DMS114 treated with DMSO at 0.1 percent for 48 hours (cell line): ENCODE data around the gene CLDND1.

Experiments
- DNase-seq: peaks from one replicate; lab custom pipeline; 2025; ENCODE audit not compliant: unreplicated experiment; lab: John Stamatoyannopoulos, UW

CLDND1 gene

DNA sequence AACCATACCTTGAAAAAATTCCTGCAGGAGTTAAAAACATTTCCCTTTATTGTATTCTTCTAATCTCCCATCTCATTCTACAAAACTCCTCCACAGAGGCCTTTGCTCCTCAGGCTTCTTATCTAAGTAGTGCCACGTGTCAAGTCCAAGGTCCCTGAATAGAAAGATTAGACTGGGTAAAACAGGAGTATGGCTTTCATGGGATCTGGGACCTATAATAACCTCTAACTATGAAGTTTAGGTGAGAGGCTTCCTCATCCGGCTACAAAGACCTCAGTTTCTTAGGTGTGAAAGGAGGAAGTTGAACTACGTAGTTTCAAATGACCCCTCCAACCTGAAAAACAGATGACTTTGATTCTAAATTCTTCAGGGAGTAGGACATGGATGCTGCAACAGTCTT, 29.1 kb upstream of the CLDND1 start:
- no peak for DNase-seq

- no peak for DNase-seq
Measured at GRCh38 chr3:98551236-98551635, 28.5 kb upstream of the CLDND1 start.

GRCh38 chr3:98550833-98551232, 28.1 kb upstream of the CLDND1 start:
- no peak for DNase-seq

DNA sequence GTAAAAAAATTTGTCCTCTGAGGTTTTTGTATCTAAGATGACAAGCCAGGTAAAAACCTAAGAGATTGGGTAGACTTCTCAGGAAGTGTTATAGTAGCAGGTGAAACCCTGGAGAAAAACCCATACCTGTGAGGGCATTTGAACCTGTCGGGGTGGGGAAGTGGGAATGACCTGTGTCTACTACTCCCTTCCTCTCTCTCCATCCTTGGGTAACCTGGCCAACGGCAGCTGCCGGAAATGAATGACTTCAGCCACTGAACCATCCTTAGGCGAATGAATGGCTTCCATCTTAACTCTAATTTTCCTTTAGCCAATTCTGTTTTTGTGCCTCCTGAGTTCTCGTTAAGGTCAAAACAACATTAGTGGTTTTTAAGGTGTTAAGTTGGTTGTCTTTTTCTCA, 25.8 kb upstream of the CLDND1 start:
- no peak for DNase-seq

DNA sequence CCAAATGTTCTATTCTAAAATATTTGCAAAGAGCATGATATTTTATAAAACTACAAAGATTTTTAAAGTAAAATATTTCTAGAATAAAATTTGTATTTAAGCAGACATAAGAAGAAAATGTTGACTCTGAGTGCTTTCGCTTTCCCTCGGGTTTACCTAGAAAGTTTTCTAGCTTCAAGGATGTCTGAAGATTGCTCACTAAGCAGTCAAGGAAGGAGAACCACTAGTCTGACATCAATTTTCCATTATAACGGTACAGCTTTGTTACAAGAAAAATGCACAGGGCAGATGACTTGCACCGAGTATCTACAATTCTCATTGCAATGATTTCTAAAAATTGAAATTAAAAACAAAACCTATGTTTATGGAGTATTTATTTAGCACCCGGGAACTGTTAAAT, 23.2 kb upstream of the CLDND1 start:
- DNase-seq: no peak

DNA sequence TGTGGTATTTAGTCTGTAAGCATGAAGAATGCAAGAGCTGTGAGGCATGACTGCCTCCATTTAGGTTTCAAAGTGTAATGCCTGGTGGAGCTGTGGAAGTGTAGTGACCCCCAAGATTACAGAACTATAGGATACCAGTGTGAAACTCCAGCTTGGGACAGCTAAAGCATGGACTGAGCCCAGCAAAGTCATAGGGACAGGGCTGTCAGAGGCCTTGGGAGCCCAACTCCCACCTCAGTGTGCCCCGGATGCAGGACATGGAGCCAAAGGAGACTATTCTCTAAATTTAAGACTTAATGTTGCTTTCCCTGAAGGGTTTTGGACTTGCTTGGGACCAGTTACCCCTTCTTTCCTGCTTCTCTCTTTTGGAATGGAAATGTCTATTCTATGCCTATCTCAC, 19.9 kb upstream of the CLDND1 start:
- DNase-seq: no peak

DNA sequence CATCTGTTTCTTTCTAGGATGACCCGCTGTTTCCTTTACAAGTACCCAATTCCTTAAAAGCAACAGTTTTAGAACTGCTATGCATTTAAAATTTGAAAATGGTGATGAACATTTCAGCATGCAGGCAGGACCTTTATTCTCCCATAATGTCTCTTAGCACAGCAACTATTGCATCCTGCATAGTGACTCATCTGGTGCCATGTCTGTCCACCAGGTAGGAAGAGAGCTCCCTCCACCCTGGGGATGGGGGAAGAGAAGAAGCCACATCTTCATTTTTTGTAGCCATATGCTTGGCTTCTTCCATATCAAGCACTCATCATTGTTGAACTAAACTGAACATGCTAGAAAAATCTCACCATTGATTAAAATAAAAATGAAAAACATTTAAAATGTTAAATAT, 19.0 kb upstream of the CLDND1 start:
- DNase-seq: no peak

- DNase-seq: no peak
Measured at GRCh38 chr3:98540346-98540745, 17.6 kb upstream of the CLDND1 start.

- no peak for DNase-seq
Measured at GRCh38 chr3:98536456-98537017, 13.8 kb upstream of the CLDND1 start.

GRCh38 chr3:98534734-98535133, 12.0 kb upstream of the CLDND1 start:
- DNase-seq: no peak

DNA sequence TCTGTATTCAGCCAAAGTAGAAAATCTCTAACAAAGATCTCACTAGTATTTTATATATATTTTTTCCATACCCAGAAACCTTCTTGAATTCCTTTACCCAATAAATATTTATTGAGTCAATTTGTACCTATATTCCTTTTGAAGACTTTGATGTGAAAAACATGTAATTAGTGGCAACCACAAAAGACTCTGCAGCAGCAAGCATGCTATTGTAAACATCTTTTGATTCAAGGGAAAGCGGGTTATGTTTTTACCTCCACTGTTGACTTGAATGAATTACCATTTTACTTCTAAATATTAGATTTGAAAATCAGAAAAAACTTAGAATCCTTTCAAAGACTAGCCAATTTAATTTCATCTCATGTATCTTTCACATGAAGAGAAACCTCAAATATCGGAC, 11.5 kb upstream of the CLDND1 start:
- no peak for DNase-seq

GRCh38 chr3:98532709-98533571, 10.2 kb upstream of the CLDND1 start:
- DNase-seq: no peak

- DNase-seq: no peak
Measured at GRCh38 chr3:98532275-98532637, 9.6 kb upstream of the CLDND1 start.

- no peak for DNase-seq
Measured at GRCh38 chr3:98531622-98532274, 9.0 kb upstream of the CLDND1 start, which contains the start of gene GPR15. Gene GPR15, plus strand, starts transcription at chr3:98531978. Its CDS starts 56 bp downstream, at chr3:98532034.

DNA sequence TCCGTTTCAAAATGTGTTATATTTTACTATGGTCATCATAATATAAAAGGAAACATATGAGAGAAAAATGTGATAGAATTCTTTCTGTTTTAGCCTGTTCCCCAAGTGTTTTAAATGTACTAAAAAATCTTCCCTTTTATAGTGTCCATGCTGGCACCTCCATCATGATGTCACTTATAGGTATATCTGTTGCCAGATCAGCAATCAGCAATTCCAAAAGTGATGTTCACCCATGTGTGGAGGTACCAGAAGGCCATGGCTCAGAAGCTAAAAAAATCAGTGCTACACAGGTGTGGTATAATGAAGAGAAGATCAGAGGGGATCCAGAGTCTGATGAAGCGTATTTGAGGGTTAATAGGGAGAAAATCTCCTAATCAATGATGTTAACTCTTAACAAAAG, 8.0 kb upstream of the CLDND1 start:
- no peak for DNase-seq

DNA sequence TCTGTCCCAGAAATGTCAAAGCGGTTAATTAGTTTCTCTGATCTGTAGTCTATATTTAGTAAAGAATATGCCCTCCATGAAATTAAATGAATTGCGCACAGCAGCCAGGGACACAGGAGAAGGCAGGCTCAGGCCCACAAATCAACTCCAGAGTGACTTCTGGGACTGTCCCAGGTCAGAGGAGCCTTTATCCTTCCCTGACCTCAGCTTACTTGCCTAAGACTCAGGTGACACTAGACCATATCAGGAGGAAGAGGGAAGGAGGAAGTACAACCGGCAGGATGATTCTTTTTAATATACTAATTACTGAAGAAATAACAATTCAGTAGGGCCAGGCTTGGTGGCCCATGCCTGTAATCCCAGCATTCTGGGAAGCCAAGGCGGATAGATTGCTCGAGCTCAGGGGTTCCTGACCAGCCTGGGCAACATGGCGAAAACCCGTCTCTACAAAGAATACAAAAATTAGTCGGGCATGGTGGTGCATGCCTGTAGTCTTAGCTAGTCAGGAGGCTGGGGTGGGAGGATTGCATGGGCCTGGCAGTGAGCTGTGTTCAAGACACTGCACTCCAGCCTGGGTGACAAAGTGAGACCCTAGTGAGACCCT, 7.3 kb upstream of the CLDND1 start:
- no peak for DNase-seq

DNA sequence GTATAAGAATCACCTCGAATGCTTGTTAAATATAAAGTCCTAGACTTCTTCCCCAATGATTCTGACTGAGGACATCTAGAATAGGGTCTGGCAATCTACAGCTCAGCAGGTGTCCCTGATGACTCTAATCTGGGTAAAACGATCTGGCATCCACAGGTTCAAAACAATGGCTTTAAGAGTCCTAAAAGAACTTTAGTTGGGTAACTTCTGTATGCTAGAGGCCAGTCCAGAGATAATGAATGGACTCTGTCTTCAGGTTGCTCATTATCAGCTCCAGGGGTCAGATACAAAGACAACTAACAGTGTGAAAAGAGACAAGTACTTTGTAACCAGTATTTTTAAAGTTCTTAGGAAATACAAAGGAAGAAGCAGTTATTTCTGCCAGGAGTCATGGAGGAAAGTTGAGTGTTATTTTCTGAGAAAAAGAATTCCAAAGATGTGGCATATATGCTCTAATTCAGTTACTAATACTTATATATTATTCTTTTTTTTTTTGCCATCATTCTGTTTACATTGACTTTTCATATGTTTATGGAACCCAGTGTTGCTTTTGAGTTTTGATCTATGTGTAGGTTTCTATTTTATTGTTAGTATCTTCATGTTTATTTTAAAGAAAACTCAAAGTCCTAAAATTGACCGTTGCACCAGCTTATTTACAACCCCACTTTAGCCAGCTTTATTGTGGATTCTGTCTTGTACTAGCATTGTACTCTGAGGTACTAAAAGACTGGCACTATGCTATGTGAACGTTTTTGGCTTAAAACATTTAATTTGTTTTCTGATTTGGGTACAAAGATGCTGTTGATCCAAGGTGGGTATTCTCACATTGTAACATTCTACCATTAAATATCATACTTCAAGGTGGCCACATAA, 6.0 kb upstream of the CLDND1 start:
- no peak for DNase-seq

GRCh38 chr3:98525494-98525893, 2.8 kb upstream of the CLDND1 start:
- DNase-seq: no peak

DNA sequence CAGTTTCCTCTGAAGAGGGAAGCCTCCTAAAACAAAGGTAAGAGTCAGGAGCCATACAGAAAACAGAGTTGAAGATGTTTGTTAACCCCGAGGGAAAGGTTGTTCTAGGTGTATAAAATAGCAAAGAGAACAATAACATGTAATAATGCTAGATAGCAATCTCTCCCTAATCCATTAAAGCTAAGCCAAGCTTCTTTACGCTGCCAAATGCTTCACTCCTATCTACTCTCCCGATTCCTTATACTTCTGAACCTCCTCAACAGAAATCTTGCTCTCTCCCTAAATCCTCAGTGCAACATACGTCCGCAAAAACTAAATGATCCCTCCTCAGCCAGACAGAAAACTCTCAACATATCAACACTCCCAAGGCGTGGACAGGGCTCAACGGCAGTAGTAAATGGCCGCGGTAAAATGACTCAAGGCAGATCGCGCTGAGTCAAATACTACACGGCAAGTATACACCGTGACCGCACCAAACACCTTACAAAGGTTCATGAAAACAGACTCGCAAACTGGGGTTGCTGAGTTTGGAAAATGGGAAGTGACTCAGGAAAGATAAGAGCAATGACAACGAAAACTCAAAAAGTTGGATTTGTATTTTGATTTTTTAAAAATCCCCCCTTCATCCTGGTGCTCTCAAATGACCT, 682 bp downstream of the CLDND1 start:
- DNase-seq: no peak

- no peak for DNase-seq
Measured at GRCh38 chr3:98519351-98519750, 3.4 kb downstream of the CLDND1 start.
